Measurements from ENCODE around the gene KCNQ4. TPM values are rescaled to one million over a fixed set of nuclear protein-coding genes. Genes with fewer than 3 reads are reported as not detected.
A peak's percentile ranks its signal among the peaks of the same experiment; 100 is the strongest.

Gene KCNQ4
- total and polyA plus RNA-seq, 8 donors, result 0.92 to 1.7 (median 1.4) TPM

GRCh38 chr1:40772146-40772955, 11.2 kb upstream of the KCNQ4 start:
- Histone ChIP-seq H3K9me3 (no peaks in the 10 kb centered on the region), H3K4me3 (no peak overlapping the region), H3K27ac (no peak overlapping the region), H3K27me3 (no peaks in the 10 kb centered on the region), H3K36me3 (peaks cover 0 to 66% of the 10 kb centered on the region in 2 donors), H3K4me1 (no peaks in the 10 kb centered on the region)
- ATAC-seq, result no peak
- intact Hi-C loops (cut with DNase I), result no loop called here
- TF ChIP-seq, protein P1, sequence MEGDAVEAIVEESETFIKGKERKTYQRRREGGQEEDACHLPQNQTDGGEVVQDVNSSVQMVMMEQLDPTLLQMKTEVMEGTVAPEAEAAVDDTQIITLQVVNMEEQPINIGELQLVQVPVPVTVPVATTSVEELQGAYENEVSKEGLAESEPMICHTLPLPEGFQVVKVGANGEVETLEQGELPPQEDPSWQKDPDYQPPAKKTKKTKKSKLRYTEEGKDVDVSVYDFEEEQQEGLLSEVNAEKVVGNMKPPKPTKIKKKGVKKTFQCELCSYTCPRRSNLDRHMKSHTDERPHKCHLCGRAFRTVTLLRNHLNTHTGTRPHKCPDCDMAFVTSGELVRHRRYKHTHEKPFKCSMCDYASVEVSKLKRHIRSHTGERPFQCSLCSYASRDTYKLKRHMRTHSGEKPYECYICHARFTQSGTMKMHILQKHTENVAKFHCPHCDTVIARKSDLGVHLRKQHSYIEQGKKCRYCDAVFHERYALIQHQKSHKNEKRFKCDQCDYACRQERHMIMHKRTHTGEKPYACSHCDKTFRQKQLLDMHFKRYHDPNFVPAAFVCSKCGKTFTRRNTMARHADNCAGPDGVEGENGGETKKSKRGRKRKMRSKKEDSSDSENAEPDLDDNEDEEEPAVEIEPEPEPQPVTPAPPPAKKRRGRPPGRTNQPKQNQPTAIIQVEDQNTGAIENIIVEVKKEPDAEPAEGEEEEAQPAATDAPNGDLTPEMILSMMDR (IDR thresholded peaks at IDR 0.05), result no peak
- DNase-seq, result no peak

DNA sequence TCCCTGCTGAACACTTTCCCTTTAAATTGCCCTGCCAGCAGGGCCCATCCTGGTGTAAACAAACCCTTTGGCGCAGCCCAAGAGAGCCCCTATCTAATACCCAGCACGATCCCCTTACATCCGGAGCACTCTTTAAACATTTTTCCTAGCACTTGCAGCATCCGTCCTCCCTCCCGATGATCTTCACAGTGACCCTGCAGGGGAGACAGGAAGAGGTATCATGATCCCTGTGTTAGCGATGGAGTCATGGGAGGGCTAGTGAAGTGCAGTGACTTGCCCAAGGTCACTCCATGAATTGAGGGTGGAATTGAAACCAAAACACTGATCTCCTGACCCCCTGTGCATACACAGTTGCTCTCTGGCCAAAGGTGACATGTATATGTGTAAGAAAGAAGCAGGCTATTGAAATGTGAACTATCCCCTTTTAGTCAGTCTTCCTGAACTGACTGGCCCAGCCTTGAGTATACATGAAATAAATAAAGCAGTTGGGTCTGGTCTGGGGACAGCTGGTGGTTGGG, 9.8 kb upstream of the KCNQ4 start:
- H3K36me3 ChIP-seq, result peaks cover 0 to 52% of the 10 kb centered on the region in 2 donors
- H3K27me3 ChIP-seq, result no peaks in the 10 kb centered on the region
- DNase-seq, result no peak
- H3K27ac ChIP-seq, result no peak overlapping the region
- peak; percentile 16 for ATAC-seq
- intact Hi-C loops (cut with DNase I), result no loop called here
- TF ChIP-seq, protein P1 (IDR thresholded peaks at IDR 0.05), result no peak
- H3K9me3 ChIP-seq, result no peaks in the 10 kb centered on the region
- no peaks in the 10 kb centered on the region for H3K4me1 ChIP-seq
- no peak overlapping the region for H3K4me3 ChIP-seq

DNA sequence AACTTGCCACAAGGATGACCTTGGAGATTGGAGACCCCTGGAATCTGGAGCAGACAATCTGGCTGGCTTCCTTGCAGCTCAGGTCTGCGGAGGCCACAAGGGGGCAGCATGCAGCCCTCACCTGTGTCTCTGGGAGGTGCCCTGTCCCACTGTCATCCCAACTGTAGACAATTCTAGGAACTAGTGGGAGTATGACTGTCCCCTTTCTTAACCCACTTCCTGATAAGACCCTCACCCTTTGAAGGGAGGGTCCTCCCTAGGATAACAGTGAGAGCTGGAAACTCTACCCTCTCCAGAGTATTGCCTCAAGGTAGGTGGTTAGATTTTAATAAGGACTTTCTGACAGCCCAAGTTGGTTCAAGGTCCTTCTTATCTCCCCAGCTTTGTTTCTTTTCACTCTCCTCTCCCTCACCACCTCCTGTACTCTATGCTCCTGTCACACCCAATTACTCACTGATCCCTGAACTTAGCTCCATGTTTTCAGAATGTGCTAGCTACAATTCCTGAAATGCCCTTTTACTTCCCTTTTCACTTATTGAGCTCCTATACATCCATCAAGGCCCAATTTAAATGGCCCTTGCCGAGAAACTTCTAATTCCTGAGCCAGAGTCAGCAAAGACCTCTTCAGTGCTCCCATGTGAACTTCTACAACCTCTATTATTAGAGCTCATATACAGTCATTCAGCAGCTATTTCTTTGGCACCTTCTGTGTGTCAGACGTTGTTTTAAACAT, 9.2 kb upstream of the KCNQ4 start:
- TF ChIP-seq, protein P1 (IDR thresholded peaks at IDR 0.05), result peak; percentile 71 to 73
- ATAC-seq, result peak; percentile 86
- Histone ChIP-seq H3K27ac (no peak overlapping the region), H3K4me3 (no peak overlapping the region), H3K9me3 (no peaks in the 10 kb centered on the region), H3K36me3 (peaks cover 0 to 46% of the 10 kb centered on the region in 2 donors), H3K4me1 (no peaks in the 10 kb centered on the region), H3K27me3 (no peaks in the 10 kb centered on the region)
- DNase-seq, result peak in 1 of 4 donors; percentile 85
- intact Hi-C loops (cut with DNase I), result no loop called here

DNA sequence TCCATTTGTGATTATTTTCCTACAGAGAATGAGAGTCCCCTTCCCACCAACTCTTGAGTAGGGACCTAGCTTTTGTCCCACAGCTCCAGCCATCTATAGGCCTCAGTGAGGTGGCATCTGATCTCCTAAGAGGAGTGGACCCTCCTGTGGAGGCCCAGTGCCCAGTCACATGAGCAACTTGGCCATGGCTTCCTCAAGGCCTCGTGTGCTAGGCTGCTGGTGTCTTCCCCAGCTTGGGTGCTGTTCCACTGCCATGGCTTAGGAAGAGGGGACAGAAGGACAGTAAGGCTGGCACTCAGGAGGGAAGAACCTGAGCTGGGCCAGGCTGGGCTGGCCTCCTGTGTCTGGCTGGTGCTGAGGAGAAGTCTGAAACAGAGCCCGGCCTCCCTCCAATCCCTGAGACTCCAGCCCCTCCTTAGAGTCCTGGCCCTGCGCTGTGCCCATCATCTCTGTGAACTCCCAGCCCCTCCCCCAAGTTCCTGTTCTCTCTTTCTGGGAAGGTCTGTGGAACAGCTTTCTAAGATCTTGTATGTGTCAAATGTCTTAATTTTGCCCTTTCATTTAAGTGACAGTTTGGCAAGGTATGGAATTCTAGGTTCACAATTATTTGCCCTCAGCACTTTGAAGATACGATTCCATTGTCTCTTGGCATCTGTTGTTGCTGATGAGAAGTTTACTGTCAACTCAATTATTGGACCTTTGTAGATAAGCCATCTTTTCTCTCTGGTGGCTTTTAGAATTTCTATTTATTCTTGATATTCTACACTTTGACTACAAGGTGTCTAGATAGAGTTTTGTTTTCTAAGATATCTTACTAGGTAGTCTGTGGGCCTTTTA, 7.1 kb upstream of the KCNQ4 start:
- H3K36me3 ChIP-seq, result peaks cover 0 to 25% of the 10 kb centered on the region in 2 donors
- intact Hi-C loops (cut with DNase I), result no loop called here
- no peaks in the 10 kb centered on the region for H3K9me3 ChIP-seq
- no peaks in the 10 kb centered on the region for H3K4me1 ChIP-seq
- TF ChIP-seq, protein P1 (IDR thresholded peaks at IDR 0.05), result no peak
- DNase-seq, result peak in 1 of 4 donors; percentile 10
- no peak overlapping the region for H3K27ac ChIP-seq
- no peak overlapping the region for H3K4me3 ChIP-seq
- H3K27me3 ChIP-seq, result peaks cover 0 to 3% of the 10 kb centered on the region in 2 donors
- no peak for ATAC-seq
